IMR-90 (cell line): Measurements from ENCODE around the gene GGA3. TPM values are rescaled to one million over a fixed set of nuclear protein-coding genes. Genes with fewer than 3 reads are reported as not detected.

Experiments used
- ATAC-seq: fragments of 200-7000 bp; cut with Tn5 transposase; 2 replicates; pipeline ENCODE4 v1.9.1; 2020; ENCODE audit warnings: low read depth, mild to moderate bottlenecking, moderate library complexity
- BruUV-seq: library from RNA; stranded (reverse); fragments of 400-500 nt; replicated peaks from 2 replicates; lab custom pipeline; 2021; lab: Mats Ljungman, UMichigan
- CTCF ChIA-PET: fragments of 300-600 bp; formaldehyde crosslinking; extraction: SDS; loops from one replicate; lab custom pipeline; 2021; ENCODE audit warnings: antibody characterized with exemption; lab: Yijun Ruan, JAX
- POLR2A ChIA-PET: fragments of 300-600 bp; sonication (Branson Sonifier 250); formaldehyde crosslinking; loops from one replicate; lab custom pipeline; 2022; ENCODE audit warnings: antibody characterized with exemption; ENCODE audit not compliant: unreplicated experiment; lab: Charles Lee
- DNase-seq: peaks from one replicate; pipeline ENCODE4 v3.0.0; 2013
- H2AFZ ChIP-seq: replicated peaks from 2 replicates; pipeline ENCODE3; 2013; ENCODE audit warnings: low read length, mild to moderate bottlenecking; ENCODE audit not compliant: poor library complexity
- H2AK5ac ChIP-seq: 2 replicates; pipeline ENCODE4 v1.6.1; 2013; ENCODE audit warnings: low read depth, low read length, inconsistent platforms
- H2AK9ac ChIP-seq: replicated peaks from 2 replicates; pipeline ENCODE3; 2013; ENCODE audit warnings: mild to moderate bottlenecking, low read depth, low read length, moderate library complexity; ENCODE audit not compliant: poor library complexity
- H2BK120ac ChIP-seq: 2 replicates; pipeline ENCODE4 v1.6.1; 2013; ENCODE audit warnings: low read depth, low read length, inconsistent platforms
- H2BK15ac ChIP-seq: 3 replicates; pipeline ENCODE4 v1.6.1; 2013; ENCODE audit warnings: low read depth, low read length, inconsistent platforms
- H2BK20ac ChIP-seq: 2 replicates; pipeline ENCODE4 v1.6.1; 2013; ENCODE audit warnings: low read depth, mild to moderate bottlenecking, inconsistent platforms, low read length, moderate library complexity
- H2BK5ac ChIP-seq: 2 replicates; pipeline ENCODE4 v1.6.1; 2013; ENCODE audit warnings: mild to moderate bottlenecking, low read depth, low read length, inconsistent platforms; ENCODE audit not compliant: poor library complexity, severe bottlenecking
- H3K14ac ChIP-seq: replicated peaks from 2 replicates; pipeline ENCODE4 v1.6.1; 2013; ENCODE audit warnings: low read depth, low read length, inconsistent platforms
- H3K18ac ChIP-seq: 2 replicates; pipeline ENCODE4 v1.6.1; 2013; ENCODE audit warnings: low read depth, low read length, control low read depth
- H3K23ac ChIP-seq: 2 replicates; pipeline ENCODE4 v1.6.1; 2013; ENCODE audit warnings: low read depth, low read length, inconsistent platforms
- H3K27ac ChIP-seq: 2 replicates; pipeline ENCODE4 v1.5.1; 2013; ENCODE audit warnings: mild to moderate bottlenecking, control low read depth, low read length; ENCODE audit not compliant: insufficient read depth
- H3K27me3 ChIP-seq: 2 replicates; pipeline ENCODE4 v1.6.1; 2013; ENCODE audit warnings: low read length; ENCODE audit not compliant: control insufficient read depth, insufficient read depth
- H3K36me3 ChIP-seq: 2 replicates; pipeline ENCODE4 v1.6.1; 2013; ENCODE audit warnings: low read length, mixed read lengths; ENCODE audit not compliant: control insufficient read depth, insufficient read depth
- H3K4ac ChIP-seq: 2 replicates; pipeline ENCODE4 v1.6.1; 2013; ENCODE audit warnings: low read depth, low read length, inconsistent platforms
- H3K4me1 ChIP-seq: 2 replicates; pipeline ENCODE4 v1.6.1; 2013; ENCODE audit warnings: low read length, mixed read lengths; ENCODE audit not compliant: control insufficient read depth, insufficient read depth
- H3K4me2 ChIP-seq: 2 replicates; pipeline ENCODE4 v1.6.1; 2013; ENCODE audit warnings: low read depth, mild to moderate bottlenecking, control low read depth, low read length, moderate library complexity
- H3K4me3 ChIP-seq: 2 replicates; pipeline ENCODE4 v1.5.1; 2013; ENCODE audit warnings: low read depth, mild to moderate bottlenecking, control low read depth, low read length, moderate library complexity; ENCODE audit not compliant: insufficient read depth
- H3K56ac ChIP-seq: 2 replicates; pipeline ENCODE4 v1.6.1; 2013; ENCODE audit warnings: low read length, inconsistent platforms; ENCODE audit not compliant: insufficient read depth; ENCODE audit errors: extremely low read depth
- H3K79me1 ChIP-seq, 2 experiments: 2 replicates each; pipeline ENCODE4 v1.6.1; 2013; ENCODE audit warnings: low read length in 2 of 2, inconsistent platforms in 1 of 2, low read depth in 1 of 2
- H3K9ac ChIP-seq: 2 replicates; pipeline ENCODE4 v1.6.1; 2013; ENCODE audit warnings: low read depth, low read length, control low read depth
- H3K9me1 ChIP-seq: 2 replicates; pipeline ENCODE4 v1.6.1; 2013; ENCODE audit warnings: low read length, inconsistent platforms; ENCODE audit not compliant: insufficient read depth
- H3K9me3 ChIP-seq: 2 replicates; pipeline ENCODE4 v1.6.1; 2013; ENCODE audit warnings: low read length; ENCODE audit not compliant: control insufficient read depth, insufficient read depth
- H4K20me1 ChIP-seq: 2 replicates; pipeline ENCODE4 v1.6.1; 2013; ENCODE audit warnings: low read length, inconsistent platforms; ENCODE audit not compliant: insufficient read depth
- H4K5ac ChIP-seq: 2 replicates; pipeline ENCODE4 v1.6.1; 2013; ENCODE audit warnings: mild to moderate bottlenecking, low read depth, low read length, control low read depth
- H4K8ac ChIP-seq, 2 experiments: 2 replicates each; pipeline ENCODE4 v1.6.1; 2013; ENCODE audit warnings: low read depth in 2 of 2, low read length in 2 of 2, control low read depth in 1 of 2, inconsistent platforms in 1 of 2
- H4K91ac ChIP-seq: 2 replicates; pipeline ENCODE4 v1.6.1; 2013; ENCODE audit warnings: low read depth, low read length, inconsistent platforms; ENCODE audit not compliant: insufficient read depth
- BHLHE40 ChIP-seq: fragments of 150-350 bp; IDR thresholded peaks from 2 replicates; pipeline ENCODE4 v1.6.1; 2016; ENCODE audit warnings: mild to moderate bottlenecking, low read depth, low read length
- CHD1 ChIP-seq: IDR thresholded peaks from 2 replicates; pipeline ENCODE4 v1.6.1; 2012; ENCODE audit warnings: low read depth, low read length, improper control_type of control experiment
- MAFK ChIP-seq: IDR thresholded peaks from 2 replicates; pipeline ENCODE4 v1.6.1; 2012; ENCODE audit warnings: low read depth, low read length, improper control_type of control experiment
- MAZ ChIP-seq: IDR thresholded peaks from 2 replicates; pipeline ENCODE4 v1.6.1; 2012; ENCODE audit warnings: low read depth, mild to moderate bottlenecking, low read length, improper control_type of control experiment, moderate library complexity, borderline replicate concordance
- RAD21 ChIP-seq: IDR thresholded peaks from 2 replicates; pipeline ENCODE4 v1.6.1; 2012; ENCODE audit warnings: low read length, improper control_type of control experiment
- RCOR1 ChIP-seq: IDR thresholded peaks from 2 replicates; pipeline ENCODE4 v1.6.1; 2012; ENCODE audit warnings: mild to moderate bottlenecking, low read length, improper control_type of control experiment; ENCODE audit not compliant: insufficient replicate concordance
- SMC3 ChIP-seq: fragments of 150-350 bp; IDR thresholded peaks from 2 replicates; pipeline ENCODE4 v1.6.1; 2016; ENCODE audit warnings: low read depth, mild to moderate bottlenecking, antibody characterized with exemption, low read length, moderate library complexity
- WGBS, 2 experiments: methylation state at CpG; one replicate each; pipeline versions ENCODE4 v1.1.5 to v1.1.7; 2013; ENCODE audit warnings: missing lambda C conversion rate in 2 of 2; ENCODE audit not compliant: insufficient read length in 1 of 2; ENCODE audit errors: extremely low coverage in 2 of 2; 5-methylcytosine and 5-hydroxymethylcytosine counted together
- dilution Hi-C: fragments of 300-500 bp; cut with HindIII; formaldehyde crosslinking; loops from one replicate; pipeline ENCODE4 v1.14.3; 2018; ENCODE audit warnings: low sequenced_read_pairs; ENCODE audit not compliant: unreplicated experiment
- in situ Hi-C: fragments of 300-500 bp; cut with MboI; formaldehyde crosslinking; loops from 3 replicates; pipeline ENCODE4 v1.14.3; 2019; ENCODE audit warnings: low sequenced_read_pairs, inconsistent platforms, mixed read lengths
- intact Hi-C: fragments of 100-400 bp; cut with micrococcal nuclease; formaldehyde crosslinking; loops from 2 replicates; pipeline ENCODE4 v1.10.0; 2022
- polyA plus RNA-seq, 3 experiments: library from polyadenylated mRNA; depleted of rRNA; stranded (reverse); fragments of >200 nt; gene quantifications; 2 replicates each; pipeline ENCODE4 v1.2.3, GENCODE V29; 2012; ENCODE audit warnings: low replicate concordance in 1 of 3
- total RNA-seq: library from RNA; depleted of rRNA; stranded (reverse); fragments of >200 nt; gene quantifications from 2 replicates; pipeline ENCODE4 v1.2.3, GENCODE V29; 2012
- TF ChIP-seq, protein P1 (sequence below): conservative IDR thresholded peaks from 2 replicates; pipeline ENCODE4 v1.5.1; 2012; ENCODE audit warnings: mild to moderate bottlenecking, low read depth, low read length, improper control_type of control experiment

Gene GGA3
- total and polyA plus RNA-seq, 2 of the 4 experiments (the other 2 are of a cell fraction) = 15.1 to 35.2 TPM

GRCh38 chr17:75288770-75289114, 27.3 kb upstream of the GGA3 start (continued):
- TF ChIP-seq, protein P1, sequence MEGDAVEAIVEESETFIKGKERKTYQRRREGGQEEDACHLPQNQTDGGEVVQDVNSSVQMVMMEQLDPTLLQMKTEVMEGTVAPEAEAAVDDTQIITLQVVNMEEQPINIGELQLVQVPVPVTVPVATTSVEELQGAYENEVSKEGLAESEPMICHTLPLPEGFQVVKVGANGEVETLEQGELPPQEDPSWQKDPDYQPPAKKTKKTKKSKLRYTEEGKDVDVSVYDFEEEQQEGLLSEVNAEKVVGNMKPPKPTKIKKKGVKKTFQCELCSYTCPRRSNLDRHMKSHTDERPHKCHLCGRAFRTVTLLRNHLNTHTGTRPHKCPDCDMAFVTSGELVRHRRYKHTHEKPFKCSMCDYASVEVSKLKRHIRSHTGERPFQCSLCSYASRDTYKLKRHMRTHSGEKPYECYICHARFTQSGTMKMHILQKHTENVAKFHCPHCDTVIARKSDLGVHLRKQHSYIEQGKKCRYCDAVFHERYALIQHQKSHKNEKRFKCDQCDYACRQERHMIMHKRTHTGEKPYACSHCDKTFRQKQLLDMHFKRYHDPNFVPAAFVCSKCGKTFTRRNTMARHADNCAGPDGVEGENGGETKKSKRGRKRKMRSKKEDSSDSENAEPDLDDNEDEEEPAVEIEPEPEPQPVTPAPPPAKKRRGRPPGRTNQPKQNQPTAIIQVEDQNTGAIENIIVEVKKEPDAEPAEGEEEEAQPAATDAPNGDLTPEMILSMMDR = no peak

- no peak overlapping the region for H3K18ac ChIP-seq
- H3K4me3 ChIP-seq = no peak overlapping the region
- WGBS, 2 experiments = no CpG with 5 or more reads among the region's 2 CpGs
- peaks cover 4% of the 10 kb centered on the region; the same call in 1 of the 2 replicates for H3K9me1 ChIP-seq
- no peaks in the 10 kb centered on the region for H4K20me1 ChIP-seq
- no peaks in the 10 kb centered on the region for H3K4me1 ChIP-seq
- H3K14ac ChIP-seq = no peak overlapping the region
- no peaks in the 10 kb centered on the region for H3K9me3 ChIP-seq
- H4K5ac ChIP-seq = no peak overlapping the region
- BruUV-seq = no TSS peak
- no peak overlapping the region for H2AFZ ChIP-seq
- H3K56ac ChIP-seq = no peak overlapping the region
- H4K91ac ChIP-seq = no peak overlapping the region
- H3K36me3 ChIP-seq = peaks cover 3% of the 10 kb centered on the region; the same call in 1 of the 2 replicates
- TF ChIP-seq RCOR1 = no peak
- no peak for TF ChIP-seq RAD21
- TF ChIP-seq BHLHE40 = no peak
- no peak for TF ChIP-seq MAFK
- no peak for TF ChIP-seq CHD1
- no peak for TF ChIP-seq SMC3
- no peak for TF ChIP-seq MAZ
- H2BK15ac ChIP-seq = no peak overlapping the region
- no peak overlapping the region for H2AK5ac ChIP-seq
- DNase-seq (no peak), ATAC-seq (no peak)
- ChIA-PET CTCF (interaction anchor here (1.2 to 1.7 kb wide), 4 partner anchors 8 to 105 kb away, joined by 4 to 15 read pairs (median 5); partner anchors contain the start of gene MIF4GD), POLR2A (no interaction called here)
- peak overlapping the region; percentile 1 for H2AK9ac ChIP-seq
- no peak overlapping the region for H3K27ac ChIP-seq
- intact Hi-C loops = no loop called here
- H2BK5ac ChIP-seq = no peak overlapping the region
- dilution Hi-C loops = no loop called here
- no peak overlapping the region for H3K9ac ChIP-seq
- no peak overlapping the region for H3K4ac ChIP-seq
- H3K4me2 ChIP-seq = peak overlapping the region; percentile 82; the same call in 1 of the 2 replicates
- H3K79me1 ChIP-seq = peaks cover 0 to 13% of the 10 kb centered on the region in 2 experiments; a peak in 1 of 4 replicates
- no peak overlapping the region for H2BK120ac ChIP-seq
- no peaks in the 10 kb centered on the region for H3K27me3 ChIP-seq
- no peak overlapping the region for H2BK20ac ChIP-seq
- in situ Hi-C loops = no loop called here
- no peak overlapping the region for H3K23ac ChIP-seq
- H4K8ac ChIP-seq = no peak overlapping the region
These were observed 27.0 kb upstream of the GGA3 start for GRCh38 chr17:75288359-75288758.
